Skin epidermis (tissue), 12 donors: ENCODE results near the gene CNDP2.
A peak's percentile ranks its signal among the peaks of the same experiment; 100 is the strongest.

Source experiments
- H3K27ac ChIP-seq, 21 experiments: fragments of 200-600 bp; sonication (generic) in 11 of 21; one replicate each; pipeline ENCODE4 v1.5.0; 2020; ENCODE audit warnings: mild to moderate bottlenecking in 3 of 21, inconsistent platforms in 2 of 21, moderate library complexity in 2 of 21
- H3K4me3 ChIP-seq, 7 experiments: fragments of 200-600 bp; sonication (generic) in 2 of 7; one replicate each; pipeline ENCODE4 v1.5.0; 2020; ENCODE audit warnings: inconsistent platforms in 2 of 7, mild to moderate bottlenecking in 2 of 7, moderate library complexity in 1 of 7

CNDP2 gene

DNA sequence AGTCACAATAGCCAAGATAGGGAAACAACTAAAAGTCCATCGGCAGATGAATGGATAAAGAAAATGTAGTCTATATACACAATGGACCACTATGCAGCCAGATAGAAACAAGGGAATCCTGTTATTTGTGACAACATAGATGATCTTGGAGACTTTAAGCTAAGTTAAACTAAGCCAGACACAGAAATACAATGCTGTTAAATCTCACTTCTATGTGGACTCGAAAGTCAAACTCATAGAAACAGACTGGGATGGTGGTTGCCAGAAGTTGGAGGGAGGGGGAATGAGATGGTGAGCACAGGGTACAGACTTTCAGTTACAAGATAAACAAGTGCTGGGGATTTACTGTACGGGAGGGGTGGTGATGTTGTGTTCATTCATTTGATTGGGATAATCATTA lies 32.8 kb downstream of the CNDP2 start:
- no peak overlapping the region for H3K27ac ChIP-seq
- no peak overlapping the region for H3K4me3 ChIP-seq

DNA sequence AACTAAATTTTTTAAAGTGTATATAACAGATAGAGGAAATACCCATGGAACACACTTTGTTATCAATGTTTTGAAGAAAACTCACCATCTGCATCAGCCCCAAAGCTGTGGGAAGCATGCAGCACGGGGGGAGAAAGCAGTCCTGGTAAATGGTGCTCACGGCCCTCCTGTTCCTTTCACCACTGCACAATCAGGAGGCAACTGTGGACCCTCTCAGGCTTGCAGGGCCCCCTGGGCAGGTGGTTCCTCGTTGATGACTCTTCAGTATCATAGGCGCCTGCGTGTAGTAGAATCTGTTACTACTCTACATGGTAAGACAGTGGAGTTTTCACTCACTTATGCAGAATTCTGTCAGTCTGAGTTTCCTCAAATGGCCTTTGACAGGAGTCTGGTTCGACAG lies 33.2 kb downstream of the CNDP2 start:
- no peak overlapping the region for H3K27ac ChIP-seq
- H3K4me3 ChIP-seq = no peak overlapping the region

DNA sequence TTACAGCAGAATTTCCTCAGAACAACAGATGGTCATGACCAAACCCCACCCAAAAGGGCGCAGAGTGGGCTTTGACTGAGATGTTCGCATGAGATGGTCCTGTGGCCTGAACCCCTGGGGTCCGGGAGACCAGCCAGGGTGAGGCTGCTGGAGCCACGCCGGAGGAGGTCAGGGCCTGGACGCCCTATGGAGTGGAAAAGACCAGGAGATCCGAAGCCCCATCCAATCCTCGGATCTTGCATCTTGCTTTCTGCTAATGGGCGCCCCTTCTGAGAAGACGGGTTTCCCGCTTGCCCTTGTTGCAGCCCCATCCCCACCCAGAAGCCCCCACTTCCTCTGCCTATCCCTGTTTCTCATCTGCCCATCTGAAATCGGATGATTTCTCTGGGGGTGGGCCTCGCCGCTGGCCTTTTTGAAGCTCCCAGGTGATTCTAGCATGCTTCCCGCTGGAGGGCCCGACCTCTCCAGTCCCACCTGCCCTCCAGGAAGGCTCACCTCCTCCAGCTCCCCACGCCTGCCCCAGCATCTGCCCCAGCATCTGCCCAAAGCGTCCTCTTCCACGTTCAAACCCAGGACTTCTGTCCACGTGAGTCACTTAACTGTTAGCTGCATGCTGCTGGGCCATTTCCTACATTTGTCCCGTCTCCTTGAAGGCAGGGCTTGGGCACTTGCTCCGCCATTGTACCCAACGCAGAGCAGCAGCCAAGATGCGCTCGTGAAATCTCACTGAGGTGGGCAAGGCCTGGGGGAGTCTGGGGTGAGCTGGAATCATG lies 33.8 kb downstream of the CNDP2 start:
- no peak overlapping the region for H3K27ac ChIP-seq
- H3K4me3 ChIP-seq = no peak overlapping the region

DNA sequence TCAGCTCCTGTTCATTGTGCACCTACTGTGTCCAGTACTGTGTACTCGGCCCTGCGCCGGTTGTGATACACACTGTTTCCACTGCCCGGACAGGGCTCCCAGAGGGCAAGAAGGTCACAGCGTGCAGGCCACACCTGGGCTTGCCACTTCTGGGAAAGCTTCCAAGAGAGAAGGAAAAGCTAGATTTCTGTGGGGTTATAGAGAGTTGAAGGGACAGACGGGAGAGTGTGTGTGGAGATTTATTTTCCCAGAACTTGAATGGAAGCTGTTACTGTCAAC lies 34.4 kb downstream of the CNDP2 start:
- Histone ChIP-seq H3K4me3 (no peak overlapping the region), H3K27ac (no peak overlapping the region)

DNA sequence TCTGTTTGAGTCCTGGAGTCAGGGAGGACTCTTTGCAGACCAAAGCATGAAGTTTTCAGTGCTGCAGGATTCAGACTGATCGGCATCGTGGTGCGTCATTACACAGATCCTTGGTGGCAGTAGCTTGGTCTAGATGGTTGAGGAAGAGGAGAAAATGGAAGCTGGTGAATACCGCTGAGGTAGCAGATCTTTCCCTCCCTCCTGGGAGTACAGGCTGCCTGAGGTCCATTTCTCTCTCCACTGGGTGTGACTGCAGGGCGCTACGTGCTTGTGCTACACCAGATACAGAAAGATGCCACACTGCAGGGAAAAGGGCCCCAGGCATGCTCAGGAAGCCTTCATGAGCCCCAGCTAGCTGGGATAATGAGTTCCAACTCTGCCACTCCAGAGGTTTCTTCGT lies 34.9 kb downstream of the CNDP2 start:
- Histone ChIP-seq H3K4me3 (no peak overlapping the region), H3K27ac (no peak overlapping the region)

DNA sequence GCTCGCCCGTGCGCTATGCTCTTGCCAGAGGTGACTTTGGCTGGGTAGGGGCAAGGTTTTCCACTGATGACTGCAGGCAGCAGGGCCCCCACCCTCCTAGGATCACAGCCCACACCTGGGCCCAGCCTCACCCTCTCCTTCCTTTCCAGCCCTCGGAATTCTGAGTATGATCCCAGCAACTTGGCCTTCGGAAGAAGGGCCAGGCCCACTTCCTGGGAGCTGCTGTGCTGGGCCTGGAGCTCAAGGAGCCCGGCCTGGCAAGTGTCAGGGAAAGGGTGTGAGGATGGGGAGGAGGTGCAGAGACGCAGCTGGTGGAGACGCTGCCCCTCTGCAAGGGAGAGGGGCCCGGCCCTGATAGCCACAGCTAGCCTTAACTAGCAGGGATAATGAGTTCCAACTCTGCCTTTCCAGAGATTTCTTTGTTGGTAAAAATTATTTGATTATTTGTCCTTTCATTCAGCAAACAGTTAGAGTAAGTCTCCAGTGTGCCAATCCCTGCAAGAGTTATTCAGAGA lies 36.4 kb downstream of the CNDP2 start:
- Histone ChIP-seq H3K27ac (no peak overlapping the region), H3K4me3 (no peak overlapping the region)

DNA sequence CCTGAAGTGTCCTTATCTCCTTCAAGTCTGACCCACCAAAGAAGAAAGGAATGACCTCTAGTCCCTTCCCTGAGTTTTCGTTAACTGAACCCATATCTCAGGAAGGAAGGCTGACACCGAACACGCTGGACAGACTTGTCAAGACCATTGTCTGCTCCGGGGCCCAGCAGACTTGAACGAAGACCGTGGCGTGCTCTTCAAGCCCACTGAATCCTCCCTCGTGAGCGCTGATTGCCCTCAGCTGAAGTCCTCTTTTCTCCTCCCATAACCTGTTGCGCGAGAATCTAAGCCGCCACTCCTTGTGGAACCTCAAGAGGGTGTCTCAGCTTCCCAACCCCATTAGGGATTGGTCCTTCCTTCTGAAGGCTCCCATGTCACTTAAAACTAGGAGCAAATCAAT lies 37.5 kb downstream of the CNDP2 start:
- Histone ChIP-seq H3K27ac (no peak overlapping the region), H3K4me3 (no peak overlapping the region)

DNA sequence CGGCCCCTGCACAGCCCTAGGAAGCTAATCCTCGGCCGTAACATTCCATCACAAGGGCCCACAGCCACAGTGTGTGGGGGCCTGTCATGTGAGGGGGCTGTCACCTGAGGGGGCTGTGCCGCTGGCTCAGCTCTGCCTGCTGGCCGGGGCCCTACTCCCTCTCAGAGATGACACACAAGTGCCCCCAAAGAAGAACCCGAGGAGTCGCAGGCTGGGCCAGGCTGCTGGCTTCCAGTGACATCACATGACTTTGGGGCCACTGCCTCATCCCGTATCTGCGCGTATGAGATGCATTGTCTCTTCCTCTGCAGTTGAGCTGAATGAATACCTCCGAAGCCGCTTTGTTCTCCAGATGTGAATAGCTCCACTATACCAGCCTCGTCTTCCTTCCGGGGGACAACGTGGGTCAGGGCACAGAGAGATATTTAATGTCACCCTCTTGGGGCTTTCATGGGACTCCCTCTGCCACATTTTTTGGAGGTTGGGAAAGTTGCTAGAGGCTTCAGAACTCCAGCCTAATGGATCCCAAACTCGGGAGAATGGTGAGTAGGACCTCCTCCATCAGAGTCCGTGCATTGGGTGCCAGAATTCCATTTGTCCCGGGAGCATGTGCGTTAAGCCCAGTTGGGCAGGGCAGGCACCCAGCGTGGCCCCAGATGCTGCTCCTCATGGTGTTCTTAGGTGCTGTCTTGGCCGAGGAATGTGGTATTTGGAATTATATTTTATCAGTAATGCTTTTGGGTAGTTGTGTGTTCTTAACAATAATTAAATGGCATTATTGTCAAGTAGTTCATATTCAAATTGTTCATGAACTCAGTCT lies 38.2 kb downstream of the CNDP2 start, which contains the start of gene CNDP1:
CNDP1 (plus strand) TSS at position 351 of the 820 bp plus-strand sequence; CDS start at position 519, 168 bp downstream.
- no peak within 1 kb of the TSS for H3K4me3 ChIP-seq
- H3K27ac ChIP-seq = no peak within 1 kb of the TSS

DNA sequence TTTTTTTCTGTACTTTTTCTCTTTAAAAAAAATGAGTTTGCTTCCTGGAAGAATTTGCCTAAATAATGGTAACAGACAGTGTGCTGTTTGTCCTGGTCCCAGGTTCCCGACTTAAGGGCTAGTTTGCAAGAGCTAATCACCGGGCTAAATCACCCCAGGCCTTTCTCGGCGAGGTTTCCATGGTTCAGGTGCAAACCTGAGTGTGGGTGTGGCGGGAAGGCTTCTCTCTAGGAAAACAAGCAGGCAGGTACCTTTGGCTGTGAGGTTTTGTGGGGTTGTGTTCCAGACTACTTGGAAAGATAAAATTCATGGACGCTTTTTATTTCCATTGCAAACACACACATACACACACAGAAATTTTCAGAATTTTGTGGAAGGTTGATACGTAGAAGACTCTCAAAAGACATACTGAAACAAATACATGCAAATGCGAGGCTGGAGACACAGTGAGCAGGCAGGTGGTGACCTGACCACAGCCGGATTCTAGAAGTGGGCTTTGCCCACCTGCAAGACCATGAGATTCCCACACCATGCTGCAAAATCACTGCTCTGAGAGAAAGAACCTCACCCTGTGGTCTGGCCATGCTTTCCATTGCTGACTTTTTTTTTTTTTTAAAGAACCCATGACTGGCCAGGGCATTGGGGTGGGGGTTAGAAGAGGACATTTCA lies 39.0 kb downstream of the CNDP2 start:
- no peak overlapping the region for H3K4me3 ChIP-seq
- no peak overlapping the region for H3K27ac ChIP-seq

DNA sequence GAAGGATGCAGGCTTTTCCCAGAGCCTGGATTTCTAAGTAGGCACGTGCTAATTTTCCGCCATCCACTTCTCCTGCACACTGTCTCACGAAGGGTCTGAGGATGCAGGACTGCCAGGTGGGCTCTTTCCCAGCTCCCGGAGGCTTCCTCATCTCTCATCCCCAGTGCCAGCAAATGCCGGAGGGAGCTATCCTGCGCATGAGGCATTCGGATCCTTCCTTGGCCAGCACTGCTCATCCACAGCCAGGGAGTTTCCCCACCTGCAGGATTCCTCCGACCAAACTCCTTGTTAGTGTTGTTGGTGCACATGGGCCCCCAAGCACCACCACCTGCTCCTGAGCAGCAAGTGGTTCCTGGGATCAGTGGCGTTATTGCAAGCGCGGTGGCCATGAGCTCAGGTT lies 43.1 kb downstream of the CNDP2 start:
- Histone ChIP-seq H3K4me3 (no peak overlapping the region), H3K27ac (no peak overlapping the region)

DNA sequence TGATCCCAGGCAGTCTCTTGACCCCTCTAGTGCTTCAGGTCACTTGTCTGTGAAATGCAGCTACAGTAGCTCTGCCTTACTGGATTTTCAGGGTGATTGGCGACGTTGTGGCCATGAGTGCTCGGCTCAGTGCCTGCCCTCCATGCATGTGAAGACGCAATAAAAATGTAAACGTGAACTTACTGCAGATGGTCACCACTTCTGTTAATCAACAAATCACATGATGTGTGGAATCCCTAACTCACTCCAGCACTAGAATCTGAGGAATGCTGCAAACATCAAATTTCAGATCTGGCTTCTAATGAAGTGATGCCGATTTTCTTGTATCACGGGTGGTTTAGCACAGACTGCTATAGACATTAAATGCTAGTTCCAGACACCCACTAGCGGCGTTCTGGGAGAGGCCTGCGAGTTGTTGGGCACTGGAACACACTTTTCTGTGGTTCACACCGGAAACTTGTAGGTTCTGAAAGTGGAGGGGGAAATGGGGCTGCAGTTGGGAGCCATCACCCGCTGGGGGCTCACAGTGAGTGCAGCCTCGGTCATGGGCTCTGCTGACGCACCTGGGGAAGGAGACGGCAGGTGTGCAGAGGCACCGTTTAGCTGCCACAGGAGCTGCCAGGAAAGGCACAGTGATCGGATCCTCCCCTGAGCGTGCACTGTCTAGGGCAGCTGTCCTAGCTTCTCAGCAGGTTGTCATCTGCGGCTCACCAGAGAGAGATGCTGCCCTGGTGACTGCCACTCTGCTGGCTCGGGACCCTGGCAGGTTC lies 44.7 kb downstream of the CNDP2 start:
- Histone ChIP-seq H3K27ac (no peak overlapping the region), H3K4me3 (no peak overlapping the region)

DNA sequence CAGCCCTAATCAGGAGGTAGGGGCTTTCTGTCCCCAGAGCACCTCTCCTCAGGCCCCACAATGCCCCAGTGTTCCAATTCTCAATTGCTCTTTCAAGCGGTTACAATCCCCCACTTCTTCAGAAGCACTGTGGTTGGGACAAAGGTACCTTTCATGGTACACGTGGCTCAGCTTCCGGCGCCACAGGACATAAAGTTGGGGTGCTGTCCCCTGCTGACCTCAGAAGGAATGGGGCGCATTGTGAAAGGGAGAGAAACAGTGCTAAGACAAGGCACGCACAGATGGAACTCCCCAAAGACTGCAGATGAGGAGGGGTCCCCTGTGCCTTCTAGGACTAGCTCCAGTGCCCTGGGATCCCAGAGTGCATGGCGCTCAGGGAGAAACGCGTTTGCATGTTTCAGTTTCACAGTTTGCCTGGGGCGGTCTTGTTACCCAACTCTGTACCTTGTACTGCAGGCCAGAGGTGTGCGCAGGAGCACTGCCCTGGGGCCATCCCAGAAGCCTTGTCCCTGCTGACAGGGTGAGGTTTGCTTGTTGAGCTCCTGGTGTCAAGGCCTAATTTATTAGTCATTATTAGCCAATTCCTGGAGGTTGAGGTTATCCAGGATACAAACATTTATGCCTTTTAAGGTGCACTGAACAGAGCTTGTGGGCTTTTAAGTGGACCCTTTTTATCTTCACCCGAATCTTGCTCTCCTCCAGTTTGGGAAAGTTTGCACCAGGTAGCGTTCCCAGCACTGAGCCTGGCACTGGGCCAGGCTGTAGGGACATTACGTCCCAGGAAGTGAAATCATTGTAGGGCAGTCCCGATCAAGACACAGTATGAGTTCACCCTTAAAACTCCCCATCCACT lies 45.8 kb downstream of the CNDP2 start:
- Histone ChIP-seq H3K27ac (no peak overlapping the region), H3K4me3 (no peak overlapping the region)

DNA sequence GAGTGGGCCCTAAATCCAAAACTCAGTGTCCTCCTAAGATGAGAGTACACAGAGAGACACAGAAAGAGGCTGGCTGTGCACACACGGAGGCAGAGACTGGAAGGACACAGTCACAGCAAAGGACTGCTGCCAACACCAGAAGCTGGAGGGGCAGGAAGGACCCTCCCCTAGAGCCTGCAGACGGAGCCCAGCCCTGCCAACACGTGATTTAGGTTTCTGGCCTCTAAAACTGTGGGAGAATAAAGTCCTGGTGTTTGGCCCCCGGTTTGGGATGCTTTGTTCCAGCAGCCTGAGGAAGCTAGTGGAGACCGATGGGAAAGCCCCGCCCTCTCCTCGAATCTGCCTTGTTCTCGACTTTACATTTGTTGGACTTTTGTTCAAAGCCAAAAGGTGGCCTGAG lies 48.7 kb downstream of the CNDP2 start:
- no peak overlapping the region for H3K4me3 ChIP-seq
- no peak overlapping the region for H3K27ac ChIP-seq

DNA sequence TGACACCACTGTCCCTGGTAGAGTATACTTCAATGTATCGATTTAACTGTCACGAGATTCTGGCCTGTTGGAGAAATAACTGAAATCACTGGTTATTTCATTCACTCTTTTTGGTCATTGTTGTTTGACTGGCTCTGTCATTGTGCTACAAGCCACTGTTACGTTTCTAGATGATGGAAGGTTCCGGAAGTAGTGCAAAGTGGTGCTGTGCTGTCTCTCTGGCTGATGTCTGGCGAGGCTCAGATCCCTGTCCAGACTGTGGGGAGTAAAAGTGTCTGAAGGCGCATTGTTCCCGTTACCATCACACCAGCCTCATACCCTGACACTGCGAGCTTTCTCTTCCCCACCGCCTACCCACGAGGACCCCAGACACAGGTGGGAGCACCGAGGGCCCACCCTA lies 49.8 kb downstream of the CNDP2 start:
- Histone ChIP-seq H3K4me3 (no peak overlapping the region), H3K27ac (peak overlapping the region in 10 of 21 experiments; percentile 17 to 71 (median 44))

DNA sequence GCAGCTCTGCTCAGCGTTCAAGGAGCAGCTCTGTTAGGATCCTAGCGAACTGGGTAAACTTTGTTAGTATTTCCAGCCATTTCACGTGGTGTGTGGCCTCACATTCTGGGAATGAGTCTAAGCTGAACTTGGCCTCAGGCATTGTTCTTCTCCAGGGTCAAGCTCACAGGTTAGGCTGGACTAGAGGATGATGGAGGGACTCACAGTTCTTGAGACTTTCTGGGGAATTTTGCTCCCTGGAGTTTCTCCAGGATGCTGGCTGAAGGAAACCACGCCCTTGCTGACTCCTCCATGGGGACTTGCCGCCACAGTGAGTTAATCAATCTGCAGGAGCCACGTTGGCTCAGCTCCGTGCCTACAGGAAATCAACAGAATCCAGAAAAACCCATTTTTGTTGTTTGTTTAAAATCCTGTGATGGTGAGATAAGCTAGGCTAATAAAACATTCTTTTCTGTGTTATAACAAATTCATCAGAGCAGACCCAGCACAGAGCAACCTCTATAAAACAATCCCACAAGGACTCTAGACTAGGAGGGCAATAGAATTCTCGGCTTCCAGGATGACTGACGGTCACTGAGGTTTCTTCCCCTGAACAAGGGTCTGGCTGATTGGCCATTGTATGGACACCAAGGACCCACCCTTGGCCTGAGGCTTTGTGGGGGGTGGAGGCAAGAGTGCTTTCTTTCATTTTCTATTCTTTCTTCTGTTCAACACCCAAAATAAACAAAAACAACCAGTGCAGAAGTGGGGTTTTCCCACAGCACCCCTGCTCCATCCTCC lies 50.8 kb downstream of the CNDP2 start:
- no peak overlapping the region for H3K4me3 ChIP-seq
- H3K27ac ChIP-seq = peak overlapping the region in 13 of 21 experiments; percentile 10 to 71 (median 37)

DNA sequence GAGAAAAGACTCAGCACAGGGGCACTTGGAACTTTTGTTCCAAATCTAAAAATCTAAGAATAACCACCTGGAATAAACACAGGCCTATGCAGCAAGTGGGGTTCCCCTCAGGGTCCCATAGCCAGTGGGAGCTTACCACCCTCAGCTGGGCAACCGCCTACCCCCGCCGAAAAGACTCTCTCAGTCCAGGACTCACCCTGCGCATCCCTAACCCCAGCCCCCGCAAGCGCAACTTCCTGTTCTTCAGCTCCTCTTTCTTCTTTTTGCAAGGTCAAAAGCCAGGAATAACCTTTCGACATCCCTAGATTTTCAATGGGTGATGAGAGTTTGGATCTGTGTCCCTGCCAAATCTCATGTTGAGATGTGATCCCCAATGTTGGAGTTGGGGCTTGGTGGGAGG lies 51.7 kb downstream of the CNDP2 start:
- H3K27ac ChIP-seq = peak overlapping the region in 2 of 21 experiments; percentile 5 to 36
- no peak overlapping the region for H3K4me3 ChIP-seq

DNA sequence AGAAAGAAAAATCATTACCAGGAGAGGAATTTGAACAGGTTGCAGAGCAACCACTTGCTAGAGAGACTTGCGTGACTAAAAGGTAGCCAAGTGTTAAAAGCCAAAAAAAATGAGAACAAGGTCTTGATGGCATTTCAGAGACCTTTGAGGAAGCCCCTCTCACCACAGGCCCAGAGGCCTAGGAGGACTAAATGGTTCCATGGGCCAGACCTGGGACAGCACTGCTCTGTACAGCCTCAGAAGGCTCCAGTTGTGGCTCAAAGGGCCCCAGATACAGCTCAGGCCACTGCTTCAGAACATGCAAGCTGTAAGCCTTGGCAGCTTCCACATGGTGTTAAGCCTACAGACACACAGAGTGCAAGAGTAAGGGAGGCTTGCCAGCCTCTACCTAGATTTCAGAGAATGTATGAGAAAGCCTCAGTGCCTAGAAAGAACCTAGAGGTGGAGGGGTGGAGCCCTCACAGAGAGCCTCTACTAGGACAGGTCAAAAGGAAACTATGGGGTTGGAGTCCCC lies 53.5 kb downstream of the CNDP2 start:
- Histone ChIP-seq H3K4me3 (no peak overlapping the region), H3K27ac (no peak overlapping the region)

DNA sequence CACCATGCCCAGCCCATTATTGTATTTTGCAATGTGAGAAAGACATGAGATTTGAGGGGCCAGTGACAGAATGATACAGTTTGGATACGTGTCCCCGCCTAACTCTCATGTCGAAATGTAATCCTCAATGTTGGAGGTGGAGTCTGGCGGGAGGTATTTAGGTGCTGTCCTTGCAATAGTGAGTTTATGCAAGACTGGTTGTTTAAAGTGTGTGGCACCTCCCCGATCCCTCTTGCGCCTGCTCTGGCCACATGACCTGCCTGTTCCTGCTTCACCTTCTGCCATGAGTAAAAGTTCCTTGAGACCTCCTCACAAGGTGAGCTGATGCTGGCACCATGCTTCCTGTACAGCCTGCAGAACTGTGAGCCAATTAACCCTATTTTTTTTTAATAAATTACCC lies 54.7 kb downstream of the CNDP2 start:
- no peak overlapping the region for H3K27ac ChIP-seq
- H3K4me3 ChIP-seq = no peak overlapping the region
